HEK293 (cell line): ENCODE data around the gene TNFRSF14.
A peak's percentile ranks its signal among the peaks of the same experiment; 100 is the strongest.

Source experiments
- CTCF ChIA-PET: fragments of 350-600 bp; formaldehyde crosslinking; extraction: SDS; loops from one replicate; lab custom pipeline; 2021; ENCODE audit warnings: antibody characterized with exemption; lab: Yijun Ruan, JAX
- POLR2A ChIA-PET: fragments of 300-600 bp; formaldehyde crosslinking; extraction: SDS; loops from one replicate; lab custom pipeline; 2020; ENCODE audit warnings: antibody characterized with exemption, inconsistent platforms; lab: Yijun Ruan, JAX
- H3K27ac ChIP-seq: fragments of 200-500 bp; sonication (Bioruptor generic); 2 replicates; pipeline ENCODE4 v1.5.1; 2014; ENCODE audit warnings: low read depth, low read length, control low read depth, inconsistent platforms; ENCODE audit errors: extremely low read depth
- H3K36me3 ChIP-seq, 2 experiments: fragments of 200-500 bp in 1 of 2; sonication (Bioruptor generic) in 1 of 2; 1 replicate in 1 of 2; 2 replicates in 1 of 2; pipeline ENCODE4 v1.5.1; 2014 to 2017; ENCODE audit warnings: inconsistent platforms in 2 of 2, low read length in 2 of 2; ENCODE audit not compliant: control insufficient read depth in 2 of 2, insufficient read depth in 1 of 2
- H3K4me1 ChIP-seq: fragments of 200-500 bp; sonication (Bioruptor generic); 2 replicates; pipeline ENCODE4 v1.5.1; 2014; ENCODE audit warnings: mild to moderate bottlenecking, low read length, inconsistent platforms; ENCODE audit not compliant: control insufficient read depth, insufficient read depth
- H3K4me3 ChIP-seq: 2 replicates; pipeline ENCODE4 v1.5.1; 2011; ENCODE audit warnings: low read depth, mild to moderate bottlenecking, control low read depth, low read length, moderate library complexity
- H3K9me3 ChIP-seq: fragments of 200-500 bp; sonication (Bioruptor generic); 2 replicates; pipeline ENCODE4 v1.5.1; 2014; ENCODE audit warnings: low read depth, low read length, inconsistent platforms; ENCODE audit not compliant: control insufficient read depth, insufficient read depth
- GLIS1 ChIP-seq: fragments of 450-650 bp; formaldehyde crosslinking; IDR thresholded peaks from 2 replicates; pipeline ENCODE4 v1.5.1; 2016; ENCODE audit warnings: missing biosample characterization, missing genetic modification characterization
- SCRT1 ChIP-seq: fragments of 450-650 bp; formaldehyde crosslinking; IDR thresholded peaks from 2 replicates; pipeline ENCODE4 v1.5.1; 2016; ENCODE audit warnings: missing biosample characterization, missing genetic modification characterization, borderline replicate concordance
- SCRT2 ChIP-seq: fragments of 450-650 bp; formaldehyde crosslinking; IDR thresholded peaks from 2 replicates; pipeline ENCODE4 v1.5.1; 2016; ENCODE audit warnings: missing biosample characterization, missing genetic modification characterization
- ZIC2 ChIP-seq: fragments of 450-650 bp; formaldehyde crosslinking; IDR thresholded peaks from 2 replicates; pipeline ENCODE4 v1.5.1; 2016; ENCODE audit warnings: missing biosample characterization, missing genetic modification characterization
- ZNF175 ChIP-seq: fragments of 450-650 bp; formaldehyde crosslinking; IDR thresholded peaks from 2 replicates; pipeline ENCODE4 v1.5.1; 2016; ENCODE audit warnings: missing biosample characterization, missing genetic modification characterization
- ZNF184 ChIP-seq: fragments of 450-650 bp; IDR thresholded peaks from 2 replicates; pipeline ENCODE4 v1.5.1; 2018; ENCODE audit warnings: missing biosample characterization, mild to moderate bottlenecking, missing genetic modification characterization
- ZNF501 ChIP-seq: fragments of 450-650 bp; formaldehyde crosslinking; IDR thresholded peaks from 2 replicates; pipeline ENCODE4 v1.5.1; 2016; ENCODE audit warnings: missing biosample characterization, missing genetic modification characterization
- ZNF544 ChIP-seq: fragments of 450-650 bp; formaldehyde crosslinking; IDR thresholded peaks from 2 replicates; pipeline ENCODE4 v1.5.0; 2017; ENCODE audit warnings: missing biosample characterization, missing genetic modification characterization
- ZSCAN16 ChIP-seq: fragments of 450-650 bp; formaldehyde crosslinking; IDR thresholded peaks from 2 replicates; pipeline ENCODE4 v1.5.1; 2016; ENCODE audit warnings: missing biosample characterization, missing genetic modification characterization
- TF ChIP-seq, protein P1 (sequence below): fragments of 450-650 bp; formaldehyde crosslinking; IDR thresholded peaks from 2 replicates; pipeline ENCODE4 v1.5.1; 2016; ENCODE audit warnings: missing biosample characterization, missing genetic modification characterization
- TF ChIP-seq, protein P2 (sequence below): fragments of 450-650 bp; formaldehyde crosslinking; IDR thresholded peaks from 2 replicates; pipeline ENCODE4 v1.5.1; 2017; ENCODE audit warnings: missing biosample characterization, missing genetic modification characterization
- TF ChIP-seq, protein P3 (sequence below): fragments of 450-650 bp; formaldehyde crosslinking; IDR thresholded peaks from 2 replicates; pipeline ENCODE4 v1.5.1; 2016; ENCODE audit warnings: missing biosample characterization, missing genetic modification characterization
- TF ChIP-seq, protein P4 (sequence below): fragments of 450-650 bp; formaldehyde crosslinking; IDR thresholded peaks from 2 replicates; pipeline ENCODE4 v1.5.1; 2017; ENCODE audit warnings: missing biosample characterization, mild to moderate bottlenecking, missing genetic modification characterization, moderate library complexity

The TNFRSF14 gene

DNA sequence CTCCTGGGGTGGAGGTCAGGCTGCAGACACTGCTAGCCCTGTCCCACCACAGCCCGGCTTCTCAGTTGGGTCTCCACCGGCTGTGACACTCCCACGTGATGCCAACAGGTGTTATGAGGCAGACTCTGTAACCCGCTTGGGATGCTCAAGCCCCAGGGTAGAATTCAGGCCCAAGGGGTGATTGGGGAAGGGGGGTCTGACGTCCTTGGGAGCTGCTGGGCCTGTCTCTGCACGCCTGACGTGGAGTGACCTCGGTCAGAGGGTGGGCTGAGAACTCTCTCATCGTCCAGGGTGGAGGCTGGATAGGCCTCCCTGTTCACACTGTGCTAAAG lies 18.4 kb upstream of the TNFRSF14 start:
- no peak overlapping the region for H3K4me3 ChIP-seq
- H3K4me1 ChIP-seq, result peaks cover 6% of the 10 kb centered on the region
- POLR2A ChIA-PET, result no interaction called here
- no peaks in the 10 kb centered on the region for H3K36me3 ChIP-seq
- TF ChIP-seq, protein P1, sequence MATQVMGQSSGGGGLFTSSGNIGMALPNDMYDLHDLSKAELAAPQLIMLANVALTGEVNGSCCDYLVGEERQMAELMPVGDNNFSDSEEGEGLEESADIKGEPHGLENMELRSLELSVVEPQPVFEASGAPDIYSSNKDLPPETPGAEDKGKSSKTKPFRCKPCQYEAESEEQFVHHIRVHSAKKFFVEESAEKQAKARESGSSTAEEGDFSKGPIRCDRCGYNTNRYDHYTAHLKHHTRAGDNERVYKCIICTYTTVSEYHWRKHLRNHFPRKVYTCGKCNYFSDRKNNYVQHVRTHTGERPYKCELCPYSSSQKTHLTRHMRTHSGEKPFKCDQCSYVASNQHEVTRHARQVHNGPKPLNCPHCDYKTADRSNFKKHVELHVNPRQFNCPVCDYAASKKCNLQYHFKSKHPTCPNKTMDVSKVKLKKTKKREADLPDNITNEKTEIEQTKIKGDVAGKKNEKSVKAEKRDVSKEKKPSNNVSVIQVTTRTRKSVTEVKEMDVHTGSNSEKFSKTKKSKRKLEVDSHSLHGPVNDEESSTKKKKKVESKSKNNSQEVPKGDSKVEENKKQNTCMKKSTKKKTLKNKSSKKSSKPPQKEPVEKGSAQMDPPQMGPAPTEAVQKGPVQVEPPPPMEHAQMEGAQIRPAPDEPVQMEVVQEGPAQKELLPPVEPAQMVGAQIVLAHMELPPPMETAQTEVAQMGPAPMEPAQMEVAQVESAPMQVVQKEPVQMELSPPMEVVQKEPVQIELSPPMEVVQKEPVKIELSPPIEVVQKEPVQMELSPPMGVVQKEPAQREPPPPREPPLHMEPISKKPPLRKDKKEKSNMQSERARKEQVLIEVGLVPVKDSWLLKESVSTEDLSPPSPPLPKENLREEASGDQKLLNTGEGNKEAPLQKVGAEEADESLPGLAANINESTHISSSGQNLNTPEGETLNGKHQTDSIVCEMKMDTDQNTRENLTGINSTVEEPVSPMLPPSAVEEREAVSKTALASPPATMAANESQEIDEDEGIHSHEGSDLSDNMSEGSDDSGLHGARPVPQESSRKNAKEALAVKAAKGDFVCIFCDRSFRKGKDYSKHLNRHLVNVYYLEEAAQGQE, result no peak
- TF ChIP-seq ZNF501 (tag by site-specific recombination) (no peak), ZIC2 (tag by site-specific recombination) (peak; percentile 87), GLIS1 (peak; percentile 43), ZNF184 (no peak), SCRT1 (tag by site-specific recombination) (peak; percentile 79; the same call in 1 of the 2 replicates), ZNF175 (tag by site-specific recombination) (no peak), SCRT2 (tag by site-specific recombination) (peak; percentile 95), ZNF544 (tag by site-specific recombination) (no peak)
- TF ChIP-seq, protein P2, sequence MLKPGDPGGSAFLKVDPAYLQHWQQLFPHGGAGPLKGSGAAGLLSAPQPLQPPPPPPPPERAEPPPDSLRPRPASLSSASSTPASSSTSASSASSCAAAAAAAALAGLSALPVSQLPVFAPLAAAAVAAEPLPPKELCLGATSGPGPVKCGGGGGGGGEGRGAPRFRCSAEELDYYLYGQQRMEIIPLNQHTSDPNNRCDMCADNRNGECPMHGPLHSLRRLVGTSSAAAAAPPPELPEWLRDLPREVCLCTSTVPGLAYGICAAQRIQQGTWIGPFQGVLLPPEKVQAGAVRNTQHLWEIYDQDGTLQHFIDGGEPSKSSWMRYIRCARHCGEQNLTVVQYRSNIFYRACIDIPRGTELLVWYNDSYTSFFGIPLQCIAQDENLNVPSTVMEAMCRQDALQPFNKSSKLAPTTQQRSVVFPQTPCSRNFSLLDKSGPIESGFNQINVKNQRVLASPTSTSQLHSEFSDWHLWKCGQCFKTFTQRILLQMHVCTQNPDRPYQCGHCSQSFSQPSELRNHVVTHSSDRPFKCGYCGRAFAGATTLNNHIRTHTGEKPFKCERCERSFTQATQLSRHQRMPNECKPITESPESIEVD, result no peak
- TF ChIP-seq, protein P3, sequence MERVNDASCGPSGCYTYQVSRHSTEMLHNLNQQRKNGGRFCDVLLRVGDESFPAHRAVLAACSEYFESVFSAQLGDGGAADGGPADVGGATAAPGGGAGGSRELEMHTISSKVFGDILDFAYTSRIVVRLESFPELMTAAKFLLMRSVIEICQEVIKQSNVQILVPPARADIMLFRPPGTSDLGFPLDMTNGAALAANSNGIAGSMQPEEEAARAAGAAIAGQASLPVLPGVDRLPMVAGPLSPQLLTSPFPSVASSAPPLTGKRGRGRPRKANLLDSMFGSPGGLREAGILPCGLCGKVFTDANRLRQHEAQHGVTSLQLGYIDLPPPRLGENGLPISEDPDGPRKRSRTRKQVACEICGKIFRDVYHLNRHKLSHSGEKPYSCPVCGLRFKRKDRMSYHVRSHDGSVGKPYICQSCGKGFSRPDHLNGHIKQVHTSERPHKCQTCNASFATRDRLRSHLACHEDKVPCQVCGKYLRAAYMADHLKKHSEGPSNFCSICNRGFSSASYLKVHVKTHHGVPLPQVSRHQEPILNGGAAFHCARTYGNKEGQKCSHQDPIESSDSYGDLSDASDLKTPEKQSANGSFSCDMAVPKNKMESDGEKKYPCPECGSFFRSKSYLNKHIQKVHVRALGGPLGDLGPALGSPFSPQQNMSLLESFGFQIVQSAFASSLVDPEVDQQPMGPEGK (tag by site-specific recombination), result no peak
- no peaks in the 10 kb centered on the region for H3K9me3 ChIP-seq
- CTCF ChIA-PET, result no interaction called here
- H3K27ac ChIP-seq, result no peak overlapping the region

DNA sequence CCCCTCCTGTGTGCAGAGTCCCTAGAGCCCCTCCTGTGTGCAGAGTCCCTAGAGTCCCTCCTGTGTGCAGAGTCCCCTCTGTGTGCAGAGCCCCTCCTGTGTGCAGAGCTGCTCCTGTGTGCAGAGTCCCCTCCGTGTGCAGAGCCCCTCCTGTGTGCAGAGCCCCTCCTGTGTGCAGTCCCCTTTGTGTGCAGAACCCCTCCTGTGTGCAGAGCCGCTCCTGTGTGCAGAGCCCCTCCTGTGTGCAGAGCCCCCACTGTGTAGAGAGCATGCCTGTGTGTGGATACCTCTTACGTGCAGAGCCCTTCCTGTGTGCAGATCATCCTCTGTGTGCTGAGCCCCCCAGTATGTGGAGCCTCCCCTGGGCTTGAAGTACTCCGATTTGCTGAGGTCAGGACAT lies 17.8 kb upstream of the TNFRSF14 start:
- Histone ChIP-seq H3K27ac (no peak overlapping the region), H3K36me3 (no peaks in the 10 kb centered on the region), H3K4me3 (no peak overlapping the region), H3K9me3 (no peaks in the 10 kb centered on the region), H3K4me1 (peaks cover 6% of the 10 kb centered on the region)
- POLR2A ChIA-PET, result no interaction called here
- TF ChIP-seq, protein P2, result no peak
- TF ChIP-seq, protein P4, sequence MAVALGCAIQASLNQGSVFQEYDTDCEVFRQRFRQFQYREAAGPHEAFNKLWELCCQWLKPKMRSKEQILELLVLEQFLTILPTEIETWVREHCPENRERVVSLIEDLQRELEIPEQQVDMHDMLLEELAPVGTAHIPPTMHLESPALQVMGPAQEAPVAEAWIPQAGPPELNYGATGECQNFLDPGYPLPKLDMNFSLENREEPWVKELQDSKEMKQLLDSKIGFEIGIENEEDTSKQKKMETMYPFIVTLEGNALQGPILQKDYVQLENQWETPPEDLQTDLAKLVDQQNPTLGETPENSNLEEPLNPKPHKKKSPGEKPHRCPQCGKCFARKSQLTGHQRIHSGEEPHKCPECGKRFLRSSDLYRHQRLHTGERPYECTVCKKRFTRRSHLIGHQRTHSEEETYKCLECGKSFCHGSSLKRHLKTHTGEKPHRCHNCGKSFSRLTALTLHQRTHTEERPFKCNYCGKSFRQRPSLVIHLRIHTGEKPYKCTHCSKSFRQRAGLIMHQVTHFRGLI (tag by site-specific recombination), result no peak
- TF ChIP-seq ZSCAN16 (tag by site-specific recombination), result peak; percentile 99
- CTCF ChIA-PET, result interaction anchor here (0.6 kb wide), 1 partner anchor 59 kb away, joined by 6 read pairs; no protein-coding TSS in a partner anchor
